Right lobe of liver (tissue), 6 donors: ENCODE results near the gene CAPN14. TPM values are rescaled to one million over a fixed set of nuclear protein-coding genes. Genes with fewer than 3 reads are reported as not detected.

ENCODE experiments used
- ATAC-seq, 4 donors: fragments of 200-7000 bp; cut with Tn5 transposase; one replicate each; pipeline ENCODE4 v1.9.1; 2020; ENCODE audit warnings: mild to moderate bottlenecking in 4 of 4, moderate library complexity in 4 of 4
- DNase-seq, 3 donors: peaks; one replicate each; pipeline ENCODE4 v3.0.0-alpha.2; 2020
- H3K27ac ChIP-seq, 3 donors: fragments of 200-600 bp; one replicate each; pipeline ENCODE4 v1.8.0; 2022
- H3K27me3 ChIP-seq, 2 donors: fragments of 200-600 bp; one replicate each; pipeline ENCODE4 v1.8.0; 2022
- H3K36me3 ChIP-seq, 4 donors: fragments of 200-600 bp; sonication (generic) in 1 of 4; one replicate each; pipeline versions ENCODE4 v1.5.1 to v1.8.0; 2017 to 2022; ENCODE audit warnings: control low read depth in 1 of 4
- H3K4me1 ChIP-seq, 4 donors: fragments of 200-600 bp; sonication (generic) in 1 of 4; one replicate each; pipeline versions ENCODE4 v1.5.1 to v1.8.0; 2017 to 2022; ENCODE audit warnings: control low read depth in 1 of 4
- H3K4me3 ChIP-seq, 3 donors: fragments of 200-600 bp; one replicate each; pipeline ENCODE4 v1.8.0; 2022
- H3K9me3 ChIP-seq, 4 donors: fragments of 200-600 bp; sonication (generic) in 1 of 4; one replicate each; pipeline versions ENCODE4 v1.5.1 to v1.8.0; 2017 to 2022; ENCODE audit warnings: control low read depth in 1 of 4
- CTCF ChIP-seq, 4 donors: fragments of 200-600 bp in 3 of 4; fragments of 450-650 bp in 1 of 4; IDR thresholded peaks; one replicate each; pipeline versions ENCODE4 v1.5.1 to v1.8.0; 2016 to 2022; ENCODE audit warnings: antibody characterized with exemption in 4 of 4, mild to moderate bottlenecking in 2 of 4
- POLR2A ChIP-seq: fragments of 450-650 bp; IDR thresholded peaks from one replicate; pipeline ENCODE4 v1.6.1; 2017; ENCODE audit warnings: antibody characterized with exemption, mild to moderate bottlenecking
- WGBS: methylation state at CpG from one replicate; pipeline ENCODE4 v1.1.6; 2018; ENCODE audit warnings: low coverage, low lambda C conversion rate; ENCODE audit not compliant: insufficient coverage; ENCODE audit errors: missing lambda C conversion rate; 5-methylcytosine and 5-hydroxymethylcytosine counted together
- intact Hi-C, 2 donors: fragments of 100-400 bp; cut with DNase I; formaldehyde crosslinking; loops; one replicate each; pipeline versions ENCODE4 v1.11.2 to v1.14.1; 2022
- total RNA-seq, 6 experiments: library from RNA; depleted of rRNA in 2 of 6; stranded (reverse); fragments of >200 nt in 2 of 6; fragmentation: NEBNext Ultra II Directional in 3 of 6; extraction: Animal tissue kit (Norgen Biotek cat#: 25700) in 3 of 6; gene quantifications; one replicate each; pipeline versions ENCODE4 v1.1.0 to v1.2.4, GENCODE V29; 2016 to 2023
- donor health status: DM: no; HTN: yes; CAD: no.
- donor health status: DM: no; HTN: no; CAD: no.
- donor health status: DM: no; HTN: no; CAD: no.
- donor health status: DM: no; HTN: yes; CAD: no.
- donor health status: DM: no; HTN: yes; CAD: no.

CAPN14 gene
- total RNA-seq, 6 experiments from 2014 or later, result 0.12 TPM; not detected in 5

GRCh38 chr2:31147645-31148044 lies 69.7 kb downstream of the CAPN14 start:
- Histone ChIP-seq H3K36me3 (no peaks in the 10 kb centered on the region), H3K9me3 (no peaks in the 10 kb centered on the region), H3K4me3 (no peak overlapping the region), H3K4me1 (no peaks in the 10 kb centered on the region), H3K27me3 (no peaks in the 10 kb centered on the region), H3K27ac (no peak overlapping the region)
- no peak for TF ChIP-seq CTCF (IDR thresholded peaks at IDR 0.05)
- TF ChIP-seq POLR2A, result no peak
- intact Hi-C loops, result no loop called here
- no peak for ATAC-seq
- DNase-seq, result no peak
- WGBS, result 64% methylated on average over 5 of the region's 5 CpGs

DNA sequence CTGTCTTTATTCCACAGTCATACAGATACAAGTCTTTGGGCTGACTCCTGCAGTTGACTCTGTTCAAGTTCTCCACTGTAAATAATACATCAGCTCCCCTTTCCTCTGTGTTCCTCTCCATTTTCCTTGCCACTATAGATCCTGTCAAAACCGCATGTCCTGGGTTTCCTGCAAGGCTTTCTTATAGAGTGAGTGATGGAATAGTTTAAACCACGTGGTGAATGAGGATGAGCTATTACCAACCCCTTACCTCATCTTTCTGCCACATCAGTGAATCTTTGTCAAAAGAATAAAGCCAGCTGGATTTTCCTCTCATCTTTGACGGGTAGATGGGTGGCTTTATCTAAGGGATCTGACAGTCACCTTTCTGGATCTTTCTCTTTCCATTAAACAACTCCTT lies 75.2 kb downstream of the CAPN14 start:
- intact Hi-C loops, result no loop called here
- Histone ChIP-seq H3K36me3 (no peaks in the 10 kb centered on the region), H3K9me3 (no peaks in the 10 kb centered on the region), H3K4me1 (peaks cover 0 to 8% (median 0%) of the 10 kb centered on the region in 4 donors), H3K4me3 (no peak overlapping the region), H3K27me3 (peaks cover 0 to 17% of the 10 kb centered on the region in 2 donors), H3K27ac (no peak overlapping the region)
- TF ChIP-seq CTCF (IDR thresholded peaks at IDR 0.05), result no peak
- TF ChIP-seq POLR2A, result no peak
- ATAC-seq, result no peak
- DNase-seq, result no peak
- WGBS, result 47% methylated on average over 3 of the region's 3 CpGs

GRCh38 chr2:31141443-31142085 lies 75.8 kb downstream of the CAPN14 start:
- DNase-seq (no peak), ATAC-seq (no peak)
- no peaks in the 10 kb centered on the region for H3K9me3 ChIP-seq
- TF ChIP-seq CTCF (IDR thresholded peaks at IDR 0.05) (no peak), POLR2A (no peak)
- H3K27ac ChIP-seq, result no peak overlapping the region
- no peaks in the 10 kb centered on the region for H3K36me3 ChIP-seq
- no peak overlapping the region for H3K4me3 ChIP-seq
- intact Hi-C loops, result no loop called here
- peaks cover 0 to 11% (median 0%) of the 10 kb centered on the region in 4 donors for H3K4me1 ChIP-seq
- H3K27me3 ChIP-seq, result peaks cover 4 to 22% of the 10 kb centered on the region in 2 donors
- WGBS, result 77% methylated on average over 7 of the region's 15 CpGs

- ATAC-seq, result no peak
- intact Hi-C loops, result no loop called here
Measured at GRCh38 chr2:31140151-31140550, 77.2 kb downstream of the CAPN14 start.

More at GRCh38 chr2:31140151-31140550, 77.2 kb downstream of the CAPN14 start:
- peaks cover 0 to 11% (median 0%) of the 10 kb centered on the region in 4 donors for H3K4me1 ChIP-seq
- H3K9me3 ChIP-seq, result no peaks in the 10 kb centered on the region
- TF ChIP-seq CTCF (IDR thresholded peaks at IDR 0.05) (no peak), POLR2A (no peak)
- 100% methylated on average over 1 of the region's 8 CpGs for WGBS
- H3K36me3 ChIP-seq, result no peaks in the 10 kb centered on the region
- H3K27me3 ChIP-seq, result peaks cover 4 to 26% of the 10 kb centered on the region in 2 donors
- no peak overlapping the region for H3K4me3 ChIP-seq
- no peak overlapping the region for H3K27ac ChIP-seq
- DNase-seq, result no peak
